LNCaP clone FGC (cell line): ENCODE measurements around the gene SLCO3A1.

Source experiments
- DNase-seq: peaks from one replicate; pipeline ENCODE4 v3.0.0-alpha.2; 2011; ENCODE audit warnings: low read depth
- H3K4me3 ChIP-seq: 2 replicates; pipeline ENCODE4 v1.5.1; 2011; ENCODE audit warnings: mild to moderate bottlenecking, low read depth, low read length, control low read depth
- TF ChIP-seq, protein P1 (sequence below): IDR thresholded peaks from 2 replicates; pipeline ENCODE4 v1.5.1; 2012; ENCODE audit warnings: mild to moderate bottlenecking; ENCODE audit not compliant: control insufficient read depth, insufficient read depth; ENCODE audit errors: extremely low read depth

The SLCO3A1 gene

DNA sequence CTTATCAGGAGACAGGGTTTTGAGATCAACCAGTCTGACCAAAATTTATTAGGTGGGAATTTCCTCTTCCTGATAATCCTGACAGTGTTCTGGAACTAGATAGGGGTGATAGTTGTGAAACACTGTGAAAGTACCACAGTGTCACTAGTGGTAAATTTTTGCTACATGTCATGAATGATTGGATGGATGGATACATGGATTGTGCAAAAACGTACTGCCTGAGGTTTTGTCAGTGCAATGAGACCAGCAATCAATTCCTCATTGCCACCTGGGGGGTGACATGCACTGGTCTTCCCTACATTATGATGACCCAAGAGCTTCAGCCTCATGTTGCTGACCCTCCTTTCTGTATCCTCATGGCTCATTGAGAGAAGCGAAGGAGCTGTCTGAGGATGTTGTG is 123.5 kb downstream of the SLCO3A1 start:
- H3K4me3 ChIP-seq: no peak overlapping the region
- no peak for DNase-seq
- TF ChIP-seq, protein P1, sequence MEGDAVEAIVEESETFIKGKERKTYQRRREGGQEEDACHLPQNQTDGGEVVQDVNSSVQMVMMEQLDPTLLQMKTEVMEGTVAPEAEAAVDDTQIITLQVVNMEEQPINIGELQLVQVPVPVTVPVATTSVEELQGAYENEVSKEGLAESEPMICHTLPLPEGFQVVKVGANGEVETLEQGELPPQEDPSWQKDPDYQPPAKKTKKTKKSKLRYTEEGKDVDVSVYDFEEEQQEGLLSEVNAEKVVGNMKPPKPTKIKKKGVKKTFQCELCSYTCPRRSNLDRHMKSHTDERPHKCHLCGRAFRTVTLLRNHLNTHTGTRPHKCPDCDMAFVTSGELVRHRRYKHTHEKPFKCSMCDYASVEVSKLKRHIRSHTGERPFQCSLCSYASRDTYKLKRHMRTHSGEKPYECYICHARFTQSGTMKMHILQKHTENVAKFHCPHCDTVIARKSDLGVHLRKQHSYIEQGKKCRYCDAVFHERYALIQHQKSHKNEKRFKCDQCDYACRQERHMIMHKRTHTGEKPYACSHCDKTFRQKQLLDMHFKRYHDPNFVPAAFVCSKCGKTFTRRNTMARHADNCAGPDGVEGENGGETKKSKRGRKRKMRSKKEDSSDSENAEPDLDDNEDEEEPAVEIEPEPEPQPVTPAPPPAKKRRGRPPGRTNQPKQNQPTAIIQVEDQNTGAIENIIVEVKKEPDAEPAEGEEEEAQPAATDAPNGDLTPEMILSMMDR: no peak

DNA sequence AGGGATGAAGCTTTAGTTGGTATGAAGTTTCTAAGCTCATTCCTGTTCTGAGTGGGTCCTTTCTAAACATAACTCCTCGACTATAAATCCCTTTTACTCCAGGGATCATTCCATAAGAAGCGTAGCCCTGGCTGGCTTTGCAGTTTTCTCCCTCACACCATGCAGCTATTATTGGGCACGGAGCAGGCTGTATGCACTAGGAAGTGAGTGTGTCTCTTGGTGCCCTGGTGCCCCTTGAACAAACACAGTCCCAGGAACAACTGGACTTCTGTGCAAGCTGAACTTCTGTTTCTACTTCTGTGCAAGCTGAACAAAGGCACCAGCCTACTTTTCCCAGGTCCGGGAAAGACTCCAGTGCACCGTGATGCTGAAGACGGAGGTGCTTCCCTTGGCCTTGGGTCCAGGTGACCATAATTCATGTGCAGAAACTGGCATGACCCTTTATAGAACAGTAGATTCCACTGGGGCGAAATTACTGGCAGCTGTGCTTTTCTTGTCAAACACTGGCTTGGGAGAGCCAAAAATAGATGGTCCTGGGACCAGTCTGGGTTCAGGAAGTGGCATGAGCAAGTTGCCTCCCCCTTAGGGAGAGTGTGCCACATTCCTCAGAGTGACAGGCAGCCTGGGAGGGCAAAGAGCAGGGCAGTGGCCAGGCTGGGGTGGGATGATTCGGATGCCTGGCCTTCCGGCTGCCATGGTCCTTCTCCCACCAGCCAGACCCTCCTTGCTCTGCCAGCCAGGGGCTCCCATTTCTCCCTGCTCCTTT is 127.2 kb downstream of the SLCO3A1 start:
- no peak for DNase-seq
- TF ChIP-seq, protein P1: no peak
- no peak overlapping the region for H3K4me3 ChIP-seq

DNA sequence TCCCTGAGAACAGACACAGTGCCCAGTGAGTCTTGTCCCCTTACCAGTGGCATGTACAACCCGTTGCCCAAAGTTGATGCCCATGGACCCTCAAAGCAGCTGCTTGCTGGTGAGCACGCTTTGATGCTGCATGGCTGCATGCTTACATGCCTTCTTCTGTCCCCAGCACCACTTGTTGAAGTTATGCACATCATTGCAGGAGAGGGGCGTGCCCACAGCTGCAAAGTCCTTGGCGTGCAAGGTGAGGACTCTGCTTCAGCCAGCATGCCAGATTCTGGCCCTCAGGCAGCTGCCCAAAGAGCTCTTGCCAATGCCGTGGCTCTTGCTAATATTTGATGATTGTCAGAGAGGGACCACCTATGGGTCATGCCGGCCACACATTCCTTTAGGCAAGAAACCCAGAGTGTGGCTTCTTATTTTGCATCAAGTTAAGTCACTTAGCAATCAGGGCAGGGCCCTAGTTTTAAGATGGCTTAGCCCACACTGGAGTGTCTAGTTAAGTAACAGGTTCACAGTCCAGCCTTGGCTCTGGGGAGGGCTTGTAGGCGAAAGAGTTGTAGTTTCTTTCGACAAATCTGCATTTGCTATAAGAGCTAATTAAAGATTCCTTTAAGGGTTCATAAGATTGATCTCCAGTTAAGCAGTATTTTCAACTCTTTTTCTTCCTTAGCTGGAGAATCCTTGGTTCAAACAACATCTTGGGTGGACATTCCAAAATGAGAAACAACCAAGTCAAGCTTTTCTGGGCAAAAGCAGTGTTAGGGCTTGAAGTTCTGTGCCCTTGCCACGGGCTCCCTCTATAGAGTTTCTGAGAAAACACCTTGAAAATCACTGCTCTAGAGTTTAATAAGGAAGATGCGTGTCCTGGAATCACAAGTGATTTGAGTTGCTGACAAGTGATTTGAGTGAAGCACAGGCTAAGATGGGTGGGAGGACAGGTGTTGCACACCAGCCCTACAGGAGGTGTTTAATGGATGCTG is 128.6 kb downstream of the SLCO3A1 start:
- TF ChIP-seq, protein P1: peak; percentile 43
- DNase-seq: no peak
- H3K4me3 ChIP-seq: no peak overlapping the region

DNA sequence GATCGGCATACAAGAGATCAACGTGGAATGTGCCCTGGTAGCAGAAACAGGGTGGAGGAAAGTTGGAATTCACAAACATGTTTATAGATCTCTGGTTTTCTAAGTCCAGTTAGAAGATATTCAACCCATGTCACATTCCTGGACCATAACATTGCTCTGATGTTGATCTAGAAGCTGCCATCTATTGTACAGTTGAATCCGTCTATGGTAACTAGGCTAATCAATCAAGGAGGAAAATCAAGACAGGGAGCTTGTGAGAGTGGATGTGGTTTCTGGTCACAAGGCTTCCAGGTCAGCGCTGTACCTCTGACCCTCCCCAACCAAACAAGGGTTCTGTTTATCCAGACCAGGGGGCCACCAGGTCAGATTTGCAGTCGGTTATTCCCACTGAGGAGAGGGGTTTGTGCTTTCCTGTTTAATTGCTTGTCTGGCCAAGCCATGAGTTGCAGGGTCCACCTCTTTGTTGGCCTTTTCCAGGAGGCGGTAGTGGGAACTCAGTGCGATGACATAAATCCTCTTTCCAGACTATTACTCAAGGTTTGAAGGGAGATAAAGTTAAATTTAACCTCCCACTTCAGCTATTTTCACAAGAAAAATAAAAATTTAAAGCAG is 130.3 kb downstream of the SLCO3A1 start:
- TF ChIP-seq, protein P1: no peak
- no peak for DNase-seq
- no peak overlapping the region for H3K4me3 ChIP-seq

DNA sequence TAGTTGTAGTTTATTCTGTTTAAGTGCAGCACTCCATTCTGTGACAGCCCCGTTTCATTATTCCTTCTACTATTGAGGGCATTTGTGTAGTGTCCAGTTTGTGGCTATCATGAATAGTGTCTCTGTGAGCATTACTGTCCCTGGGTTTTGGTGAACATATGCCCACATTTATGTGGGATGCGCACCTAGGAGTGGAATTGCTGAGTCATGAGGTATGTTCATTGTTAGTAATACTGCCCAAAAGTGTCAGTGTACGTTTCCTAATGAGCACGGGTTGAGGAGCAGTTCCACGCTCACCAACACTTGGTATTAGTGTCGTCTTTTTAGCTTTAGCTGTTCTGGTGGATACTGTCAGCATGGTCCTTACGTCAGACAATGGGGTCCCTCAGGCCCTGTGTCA is 131.8 kb downstream of the SLCO3A1 start:
- DNase-seq: no peak
- TF ChIP-seq, protein P1: no peak

DNA sequence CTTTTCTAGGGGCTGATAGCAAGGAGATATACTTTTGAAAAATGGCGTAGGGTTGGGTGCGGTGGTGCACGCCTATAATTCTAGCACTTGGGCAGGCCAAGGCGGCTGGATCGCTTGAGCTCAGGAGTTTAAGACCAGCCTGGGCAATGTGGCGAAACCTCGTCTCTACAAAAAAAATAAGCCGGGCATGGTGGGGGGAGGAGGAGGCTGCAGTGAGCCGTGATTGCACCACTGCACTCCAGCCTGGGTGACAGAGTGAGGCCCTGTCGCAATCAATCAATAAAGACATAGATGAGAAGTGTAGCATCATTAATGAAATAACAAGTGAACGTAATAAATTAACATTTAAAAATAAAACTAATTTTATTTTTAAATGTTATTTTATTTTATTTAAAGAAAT is 134.6 kb downstream of the SLCO3A1 start:
- TF ChIP-seq, protein P1: no peak
- no peak for DNase-seq

More for the DNA sequence above, 131.8 kb downstream of the SLCO3A1 start:
- no peak overlapping the region for H3K4me3 ChIP-seq

More for the DNA sequence above, 134.6 kb downstream of the SLCO3A1 start:
- no peak overlapping the region for H3K4me3 ChIP-seq
